Mucosa of rectum (tissue), 2 donors: Measurements from ENCODE around the gene NEK11.
A peak's percentile ranks its signal among the peaks of the same experiment; 100 is the strongest.

Source experiments
- H3K27ac ChIP-seq, 2 donors: one replicate each; pipeline ENCODE4 v1.7.0; 2013; ENCODE audit warnings: inconsistent platforms in 2 of 2, low read depth in 2 of 2, low read length in 2 of 2
- H3K27me3 ChIP-seq, 2 donors: one replicate each; pipeline ENCODE4 v1.7.0; 2013; ENCODE audit warnings: low read length in 2 of 2; ENCODE audit not compliant: control insufficient read depth in 2 of 2, insufficient read depth in 2 of 2
- H3K36me3 ChIP-seq, 2 donors: one replicate each; pipeline ENCODE4 v1.7.0; 2013; ENCODE audit warnings: low read length in 2 of 2; ENCODE audit not compliant: control insufficient read depth in 2 of 2, insufficient read depth in 2 of 2
- H3K4me1 ChIP-seq, 2 donors: one replicate each; pipeline ENCODE4 v1.7.0; 2013; ENCODE audit warnings: low read length in 2 of 2, mild to moderate bottlenecking in 1 of 2; ENCODE audit not compliant: control insufficient read depth in 2 of 2, insufficient read depth in 2 of 2
- H3K4me3 ChIP-seq, 2 donors: one replicate each; pipeline ENCODE4 v1.7.0; 2013; ENCODE audit warnings: low read length in 2 of 2
- H3K9ac ChIP-seq, 2 donors: one replicate each; pipeline ENCODE4 v1.7.0; 2013; ENCODE audit warnings: low read length in 2 of 2, low read depth in 1 of 2, mild to moderate bottlenecking in 1 of 2
- H3K9me3 ChIP-seq, 2 donors: one replicate each; pipeline ENCODE4 v1.7.0; 2013; ENCODE audit warnings: low read length in 2 of 2; ENCODE audit not compliant: control insufficient read depth in 2 of 2
- donor health status: healthy.
- donor health status: Normal muscosa, but diverticular disease.

NEK11 gene

GRCh38 chr3:131386429-131387165 is 359.9 kb downstream of the NEK11 start:
- Histone ChIP-seq H3K9me3 (no peaks in the 10 kb centered on the region), H3K9ac (peak overlapping the region in 1 of 2 donors; percentile 55), H3K27me3 (no peaks in the 10 kb centered on the region), H3K4me1 (peaks cover 40 to 41% of the 10 kb centered on the region in 2 donors), H3K36me3 (peaks cover 5 to 12% of the 10 kb centered on the region in 2 donors), H3K27ac (peak overlapping the region; percentile 77 to 85), H3K4me3 (peak overlapping the region; percentile 26 to 42)

- Histone ChIP-seq H3K9ac (no peak overlapping the region), H3K36me3 (peaks cover 5 to 12% of the 10 kb centered on the region in 2 donors), H3K27me3 (no peaks in the 10 kb centered on the region), H3K9me3 (no peaks in the 10 kb centered on the region), H3K27ac (peak overlapping the region; percentile 77 to 85), H3K4me3 (no peak overlapping the region), H3K4me1 (peaks cover 31 to 32% of the 10 kb centered on the region in 2 donors)
Measured at GRCh38 chr3:131387796-131388489, 361.3 kb downstream of the NEK11 start.

GRCh38 chr3:131388490-131388799 is 361.8 kb downstream of the NEK11 start:
- Histone ChIP-seq H3K4me1 (peaks cover 30 to 31% of the 10 kb centered on the region in 2 donors), H3K9ac (no peak overlapping the region), H3K4me3 (no peak overlapping the region), H3K36me3 (peaks cover 3 to 9% of the 10 kb centered on the region in 2 donors), H3K27me3 (no peaks in the 10 kb centered on the region), H3K9me3 (no peaks in the 10 kb centered on the region), H3K27ac (no peak overlapping the region)

DNA sequence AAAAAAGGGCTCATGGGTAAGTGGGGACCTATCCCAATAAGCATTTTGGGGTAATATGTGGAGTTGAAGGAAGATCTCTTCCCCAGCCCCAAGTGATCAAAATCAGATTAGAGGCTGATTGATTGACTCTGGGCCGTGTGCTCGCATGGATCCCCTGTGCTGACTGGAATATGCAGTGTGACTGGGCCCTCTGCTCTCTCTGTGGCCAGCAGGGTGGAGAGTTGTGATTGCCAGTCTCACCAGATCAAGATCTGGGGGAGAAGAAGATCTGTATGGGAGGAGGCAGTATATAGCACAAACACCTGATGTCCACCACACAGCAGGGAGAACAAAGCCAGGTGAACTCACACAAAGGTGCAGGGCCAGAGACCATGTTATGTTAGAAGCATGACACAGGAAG is 363.7 kb downstream of the NEK11 start:
- Histone ChIP-seq H3K27me3 (no peaks in the 10 kb centered on the region), H3K36me3 (no peaks in the 10 kb centered on the region), H3K9ac (no peak overlapping the region), H3K4me3 (no peak overlapping the region), H3K27ac (no peak overlapping the region), H3K4me1 (peaks cover 23 to 24% of the 10 kb centered on the region in 2 donors), H3K9me3 (no peaks in the 10 kb centered on the region)

DNA sequence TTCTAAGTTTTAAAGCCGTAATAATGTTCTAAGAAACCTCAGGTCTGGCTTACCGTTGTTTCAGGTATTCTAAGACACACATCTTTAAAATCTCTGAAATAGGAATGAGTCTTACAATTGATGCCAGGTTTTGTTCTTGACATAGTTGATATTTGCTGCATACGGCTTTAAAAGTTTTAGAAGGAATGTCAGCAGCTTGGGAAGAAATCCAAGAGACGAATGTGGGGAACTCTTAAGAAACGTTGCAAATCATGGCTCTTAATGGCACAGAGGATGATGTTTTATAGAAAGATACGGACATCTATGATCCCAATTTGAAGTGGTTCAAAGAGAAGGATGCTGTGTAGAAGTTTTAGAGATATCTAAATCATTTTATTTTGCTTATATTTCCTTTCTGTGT is 366.4 kb downstream of the NEK11 start:
- no peak overlapping the region for H3K4me3 ChIP-seq
- H3K9ac ChIP-seq, result no peak overlapping the region
- H3K9me3 ChIP-seq, result no peaks in the 10 kb centered on the region
- H3K27me3 ChIP-seq, result no peaks in the 10 kb centered on the region
- no peak overlapping the region for H3K27ac ChIP-seq
- no peaks in the 10 kb centered on the region for H3K36me3 ChIP-seq
- H3K4me1 ChIP-seq, result no peaks in the 10 kb centered on the region

DNA sequence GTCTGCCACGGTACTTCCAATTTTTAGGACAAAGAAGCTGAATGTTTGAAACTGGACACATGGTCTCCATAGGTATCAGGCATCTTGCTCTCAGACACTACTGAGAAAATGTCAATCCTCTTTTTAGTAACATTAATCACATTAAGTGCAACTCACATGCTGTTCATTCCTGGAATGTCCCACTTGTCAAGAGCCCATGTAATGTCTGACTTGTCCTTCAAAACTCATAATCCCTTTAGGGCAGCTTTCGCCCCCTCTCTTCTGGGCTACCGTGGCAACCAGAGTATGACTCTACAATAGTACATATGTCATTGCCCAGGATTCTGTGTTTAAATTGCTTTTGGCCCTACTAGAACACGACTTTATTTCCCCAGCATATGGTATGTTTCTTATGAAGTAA is 367.2 kb downstream of the NEK11 start:
- Histone ChIP-seq H3K4me1 (no peaks in the 10 kb centered on the region), H3K9ac (no peak overlapping the region), H3K4me3 (no peak overlapping the region), H3K27ac (no peak overlapping the region), H3K27me3 (no peaks in the 10 kb centered on the region), H3K36me3 (no peaks in the 10 kb centered on the region), H3K9me3 (no peaks in the 10 kb centered on the region)

- H3K9ac ChIP-seq, result no peak overlapping the region
- no peaks in the 10 kb centered on the region for H3K4me1 ChIP-seq
- H3K36me3 ChIP-seq, result no peaks in the 10 kb centered on the region
- no peaks in the 10 kb centered on the region for H3K9me3 ChIP-seq
- no peak overlapping the region for H3K27ac ChIP-seq
- no peak overlapping the region for H3K4me3 ChIP-seq
- H3K27me3 ChIP-seq, result no peaks in the 10 kb centered on the region
Measured at GRCh38 chr3:131394400-131394799, 367.7 kb downstream of the NEK11 start.

DNA sequence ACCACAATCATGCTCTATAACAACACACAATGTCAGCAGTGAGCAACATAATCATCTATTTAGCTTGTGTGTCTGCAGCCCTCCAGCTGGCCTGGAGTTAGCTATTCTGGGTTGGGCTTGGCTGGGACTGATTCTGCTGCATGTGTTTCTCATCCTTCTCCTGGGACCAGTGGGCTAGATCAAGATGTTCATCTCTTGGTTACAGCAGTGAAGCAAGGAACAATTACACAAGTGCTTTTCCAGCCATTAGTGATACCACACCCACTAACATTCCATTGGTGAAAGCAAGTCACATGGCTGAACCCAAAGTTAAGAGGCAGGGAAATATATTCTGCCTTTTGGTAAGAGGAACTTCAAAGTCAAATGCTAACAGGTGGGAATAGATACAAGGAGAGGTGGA is 369.5 kb downstream of the NEK11 start:
- H3K27me3 ChIP-seq, result no peaks in the 10 kb centered on the region
- no peaks in the 10 kb centered on the region for H3K4me1 ChIP-seq
- no peak overlapping the region for H3K9ac ChIP-seq
- no peak overlapping the region for H3K27ac ChIP-seq
- H3K4me3 ChIP-seq, result no peak overlapping the region
- no peaks in the 10 kb centered on the region for H3K9me3 ChIP-seq
- no peaks in the 10 kb centered on the region for H3K36me3 ChIP-seq

DNA sequence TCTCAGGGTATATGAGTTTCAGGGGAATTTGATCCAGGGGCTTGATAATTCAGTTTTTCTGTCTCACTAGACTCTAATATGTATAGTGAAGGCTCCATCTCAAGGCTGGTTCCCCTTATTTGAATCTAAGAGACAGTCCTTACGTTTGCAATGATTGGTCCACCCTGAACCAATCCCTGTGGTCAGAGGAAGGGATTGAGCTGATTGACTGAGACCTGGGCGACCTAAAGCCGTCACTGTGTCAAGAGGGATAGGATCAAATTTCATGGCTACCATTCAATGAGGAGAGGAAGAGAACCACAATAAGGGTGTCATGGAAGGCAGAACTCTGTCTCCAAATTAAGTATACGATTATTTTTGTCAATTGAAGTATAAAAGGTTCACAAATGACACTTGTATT is 371.2 kb downstream of the NEK11 start:
- H3K9me3 ChIP-seq, result no peaks in the 10 kb centered on the region
- H3K9ac ChIP-seq, result no peak overlapping the region
- H3K4me1 ChIP-seq, result no peaks in the 10 kb centered on the region
- H3K36me3 ChIP-seq, result no peaks in the 10 kb centered on the region
- H3K4me3 ChIP-seq, result no peak overlapping the region
- H3K27ac ChIP-seq, result no peak overlapping the region
- no peaks in the 10 kb centered on the region for H3K27me3 ChIP-seq
